Stimulated activated CD4-positive, alpha-beta T cell treated with anti-CD3 and anti-CD28 coated beads, Interleukin-2, amount 100 ng/mL, for 24 hours (primary cell): Measurements from ENCODE around the gene IFNG.
"Not testable (repeated sequence)": the region's sequence is repeated elsewhere in the genome, so short reads cannot be mapped to it uniquely, and the experiment has no call there.

Source experiments
- DNase-seq, 2 donors: peaks; one replicate each; pipeline ENCODE4 v3.0.0-alpha.2; 2020

The IFNG gene

GRCh38 chr12:68159681-68160304, at the start of gene IFNG:
TSS of gene IFNG (minus strand) at chr12:68159740. CDS start at chr12:68159615, 125 bp downstream.
- no peak for DNase-seq

- not testable (repeated sequence) for DNase-seq
Observed at GRCh38 chr12:68209048-68209728, 49.6 kb upstream of the IFNG start.

GRCh38 chr12:68207276-68207675, 47.7 kb upstream of the IFNG start:
- DNase-seq = no peak

GRCh38 chr12:68206446-68206845, 46.9 kb upstream of the IFNG start:
- no peak for DNase-seq

- no peak for DNase-seq
Observed at GRCh38 chr12:68203460-68203875, 43.9 kb upstream of the IFNG start.

- no peak for DNase-seq
Observed at GRCh38 chr12:68200854-68201253, 41.3 kb upstream of the IFNG start.

GRCh38 chr12:68199127-68199526, 39.6 kb upstream of the IFNG start:
- DNase-seq = no peak

GRCh38 chr12:68198507-68199086, 39.1 kb upstream of the IFNG start:
- no peak for DNase-seq

GRCh38 chr12:68190301-68190700, 30.8 kb upstream of the IFNG start:
- DNase-seq = no peak

- DNase-seq = peak; percentile 33 to 46
Observed at GRCh38 chr12:68189821-68190242, 30.3 kb upstream of the IFNG start.

- no peak for DNase-seq
Observed at GRCh38 chr12:68185598-68185997, 26.1 kb upstream of the IFNG start.

GRCh38 chr12:68180792-68181744, 21.5 kb upstream of the IFNG start:
- peak in 1 of 2 donors; percentile 31 for DNase-seq

- no peak for DNase-seq
Observed at GRCh38 chr12:68178774-68179439, 19.4 kb upstream of the IFNG start.

GRCh38 chr12:68178184-68178583, 18.6 kb upstream of the IFNG start:
- DNase-seq = no peak

- DNase-seq = no peak
Observed at GRCh38 chr12:68177562-68177961, 18.0 kb upstream of the IFNG start.

GRCh38 chr12:68176257-68176656, 16.7 kb upstream of the IFNG start:
- no peak for DNase-seq

GRCh38 chr12:68175557-68176061, 16.1 kb upstream of the IFNG start:
- peak; percentile 55 to 57 for DNase-seq

- DNase-seq = not testable (repeated sequence)
Observed at GRCh38 chr12:68174761-68175160, 15.2 kb upstream of the IFNG start.

GRCh38 chr12:68173792-68174191, 14.3 kb upstream of the IFNG start:
- no peak for DNase-seq

GRCh38 chr12:68170726-68171125, 11.2 kb upstream of the IFNG start:
- DNase-seq = no peak

- no peak for DNase-seq
Observed at GRCh38 chr12:68169213-68169889, 9.8 kb upstream of the IFNG start.
